ENCODE data around the gene ANKRD9.

The ANKRD9 gene

DNA sequence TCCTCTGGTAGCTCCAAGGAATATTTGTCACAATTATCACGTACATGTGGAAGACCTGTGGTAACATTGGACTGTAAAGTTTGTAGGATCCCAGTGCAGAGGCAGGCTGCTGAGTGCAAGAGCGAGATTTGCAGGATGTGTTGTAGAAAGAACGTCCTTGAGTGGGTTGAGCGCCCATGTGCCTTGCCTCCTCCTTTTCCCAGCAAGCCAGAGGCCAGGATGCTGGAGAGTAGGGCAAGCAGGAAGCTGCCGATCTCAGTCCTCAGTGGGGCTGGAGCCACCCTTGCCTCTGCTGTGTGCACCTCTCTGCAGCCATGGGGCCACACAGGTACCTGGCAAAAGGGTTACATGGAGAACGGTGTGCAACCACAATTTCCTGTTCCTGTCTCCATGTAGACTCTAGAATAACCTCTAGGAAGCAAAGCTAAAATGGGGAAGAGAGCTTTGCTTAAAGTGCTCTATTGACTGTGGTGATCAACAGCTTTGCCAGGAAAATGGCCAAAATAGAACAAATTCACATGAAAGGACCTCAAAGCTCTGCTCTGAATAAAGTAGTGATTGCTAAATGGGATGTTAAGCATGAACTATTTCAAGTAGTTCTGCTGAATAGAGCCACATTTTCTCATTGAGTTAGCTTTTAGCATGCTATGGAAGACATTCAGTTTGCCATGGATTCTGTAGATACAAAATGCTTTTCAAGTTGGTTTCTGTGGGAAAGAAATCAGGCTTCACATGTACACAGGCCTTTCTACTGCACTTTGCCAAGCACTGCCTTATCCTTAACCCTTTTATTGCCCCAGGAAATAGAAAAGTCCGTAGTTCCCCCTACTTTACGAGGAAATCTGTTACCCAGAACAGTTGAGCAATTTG, 37.4 kb downstream of the ANKRD9 start:
- DNase-seq = no peak

DNA sequence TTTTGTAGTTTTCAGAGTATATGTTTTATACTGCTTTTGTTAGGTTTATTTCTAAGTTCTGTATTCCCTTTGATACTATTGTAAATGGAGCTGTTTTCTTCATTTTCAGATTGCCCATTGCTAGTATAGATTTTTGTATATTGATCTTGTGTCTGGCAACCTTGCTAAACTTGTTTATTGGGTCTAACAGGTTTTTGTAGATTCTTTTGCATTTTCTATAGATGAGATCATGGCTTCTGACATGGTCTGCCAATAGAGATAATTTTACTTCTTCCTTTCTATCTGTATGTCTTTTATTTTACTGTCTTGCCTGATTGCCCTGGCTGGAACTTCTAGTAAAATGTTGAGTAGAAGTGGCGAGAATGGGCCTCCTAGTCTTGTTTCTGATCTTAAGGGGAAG, 40.3 kb downstream of the ANKRD9 start:
- DNase-seq = no peak

DNA sequence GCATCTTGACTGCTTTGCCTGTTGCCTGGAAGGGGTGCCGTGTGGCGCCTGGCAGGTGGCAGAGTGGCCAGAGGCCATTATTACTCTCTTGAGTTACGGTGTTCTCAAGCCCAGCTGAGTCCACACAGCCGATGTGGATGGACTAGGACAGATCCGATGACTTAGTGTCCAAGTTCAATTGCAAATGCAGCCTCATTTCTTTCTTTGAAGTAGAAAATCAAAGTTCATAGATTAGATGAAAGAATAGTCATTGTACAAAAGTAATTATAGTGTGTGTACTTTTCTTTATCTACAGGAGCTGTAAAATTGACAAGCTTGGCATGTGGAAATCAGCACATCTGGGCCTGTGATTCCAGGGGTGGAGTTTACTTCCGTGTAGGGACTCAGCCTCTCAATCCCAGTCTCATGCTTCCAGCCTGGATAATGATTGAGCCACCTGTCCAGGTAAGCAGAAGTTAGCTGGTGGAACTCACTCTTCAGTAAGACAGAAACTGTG, 44.7 kb downstream of the ANKRD9 start:
- no peak for DNase-seq

DNA sequence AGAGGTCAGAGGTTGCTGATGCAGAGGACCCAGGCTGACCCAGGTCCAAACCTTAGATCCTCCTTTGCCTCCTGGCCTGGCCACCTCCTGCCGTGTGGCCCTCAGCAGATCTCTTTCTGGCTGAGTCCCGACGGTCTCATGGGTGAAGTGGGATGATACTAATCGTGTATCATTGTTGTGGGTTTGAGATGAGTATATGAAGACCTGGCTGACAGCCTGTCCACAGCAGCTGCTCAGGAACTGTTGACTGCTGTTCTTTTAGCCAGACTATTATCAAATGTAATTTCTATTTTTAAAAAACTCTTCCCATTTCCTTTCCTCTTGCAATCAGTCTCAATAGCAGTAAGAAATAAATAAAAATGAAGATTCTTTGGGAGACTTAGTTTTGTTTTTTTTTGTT, 45.6 kb downstream of the ANKRD9 start:
- DNase-seq = no peak

DNA sequence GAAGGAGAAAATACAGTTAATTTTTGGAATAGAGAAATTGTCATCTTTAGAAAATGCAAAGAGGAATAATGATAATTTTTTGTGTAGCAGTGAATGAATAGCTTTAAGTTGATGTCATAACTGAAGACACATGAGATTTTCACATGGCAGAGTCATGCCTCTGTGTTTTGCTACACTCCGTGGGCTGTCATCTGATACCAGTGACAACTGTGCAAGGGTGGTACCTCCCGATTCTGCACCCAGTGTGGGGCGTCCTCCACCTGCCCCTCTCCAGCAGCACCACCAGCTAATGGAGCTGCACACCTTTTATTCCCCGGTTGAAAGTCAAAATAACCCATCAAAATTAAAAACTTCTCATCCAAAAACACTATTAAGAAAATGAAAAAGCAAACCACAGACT, 47.2 kb downstream of the ANKRD9 start:
- DNase-seq = no peak

DNA sequence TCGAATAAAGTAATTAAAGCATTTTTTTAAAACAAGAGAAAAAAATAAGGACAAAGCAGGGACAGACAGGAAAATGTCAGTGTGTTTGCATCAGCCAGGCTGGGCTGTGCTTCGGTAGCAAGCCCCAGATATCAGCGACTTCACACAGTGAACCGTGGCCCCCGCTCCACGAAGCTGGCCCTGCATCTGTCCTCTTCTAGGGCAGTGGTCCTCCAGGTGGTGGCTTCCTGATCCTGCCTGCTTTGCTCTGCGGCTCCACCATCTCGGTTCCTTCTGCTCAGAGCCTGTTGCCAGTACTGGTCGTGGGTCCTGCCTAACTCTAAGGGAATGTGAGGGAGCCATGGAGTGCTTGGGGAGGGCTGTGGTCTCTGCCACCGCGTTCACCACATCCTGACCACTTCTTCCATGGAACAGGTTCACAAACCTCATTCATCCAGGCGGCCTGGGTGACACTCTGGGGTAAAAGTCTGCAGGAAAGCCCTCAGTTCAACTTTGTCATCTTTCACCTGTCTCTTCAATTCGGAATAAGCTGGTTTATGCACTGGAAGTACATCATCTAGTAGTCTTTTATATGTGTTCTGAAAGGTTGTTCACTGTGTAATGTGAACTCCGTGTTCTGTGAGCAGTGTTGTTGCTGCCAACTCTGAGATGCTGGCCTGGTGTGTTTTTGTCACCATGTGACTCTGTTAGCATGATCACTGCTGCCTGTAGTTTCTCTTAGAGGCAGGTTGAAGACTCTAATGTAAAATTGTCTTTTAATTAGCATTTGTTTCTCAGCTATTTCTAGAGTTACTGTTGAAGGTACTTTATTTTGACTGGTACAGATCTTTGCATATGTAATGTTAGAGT, 47.9 kb downstream of the ANKRD9 start:
- no peak for DNase-seq

DNA sequence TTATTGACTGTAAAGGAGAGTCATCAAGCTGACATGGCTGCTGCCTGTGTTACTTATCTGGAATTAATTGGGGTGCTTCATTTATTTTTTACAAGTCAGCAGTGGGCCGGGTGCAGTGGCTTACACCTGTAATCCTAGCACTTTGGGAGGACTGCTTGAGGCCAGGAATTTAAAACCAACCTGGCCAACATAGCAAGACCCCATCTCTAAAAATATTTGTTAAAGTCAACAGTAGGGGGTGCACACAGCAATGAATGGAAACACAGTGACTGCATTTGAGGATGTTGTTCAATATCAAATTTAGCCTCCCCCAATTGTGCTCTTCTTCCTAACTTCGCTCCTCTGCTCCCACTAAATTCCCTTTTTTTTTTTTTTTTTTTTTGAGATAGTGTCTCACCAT, 52.1 kb downstream of the ANKRD9 start:
- no peak for DNase-seq

DNA sequence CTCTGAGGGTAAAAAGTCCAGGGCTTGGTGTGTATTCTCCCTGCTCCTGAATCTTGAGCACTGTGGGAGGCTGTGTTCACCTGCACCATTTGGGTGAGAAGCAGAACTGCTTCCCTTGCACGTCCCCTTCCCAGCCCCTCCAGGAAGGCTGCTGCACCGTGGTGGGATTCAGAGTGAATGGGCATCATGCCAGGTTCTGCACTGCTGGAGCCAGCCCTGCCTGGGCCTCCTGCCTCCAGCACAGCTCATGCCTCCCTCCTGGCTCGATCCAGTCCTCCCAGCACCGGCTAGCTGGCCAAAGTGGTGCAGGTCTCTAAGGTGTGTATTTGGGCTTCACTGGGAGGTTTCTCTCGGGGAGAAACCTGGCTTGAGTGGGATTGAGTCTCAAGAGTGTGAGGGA, 54.9 kb downstream of the ANKRD9 start:
- no peak for DNase-seq

DNA sequence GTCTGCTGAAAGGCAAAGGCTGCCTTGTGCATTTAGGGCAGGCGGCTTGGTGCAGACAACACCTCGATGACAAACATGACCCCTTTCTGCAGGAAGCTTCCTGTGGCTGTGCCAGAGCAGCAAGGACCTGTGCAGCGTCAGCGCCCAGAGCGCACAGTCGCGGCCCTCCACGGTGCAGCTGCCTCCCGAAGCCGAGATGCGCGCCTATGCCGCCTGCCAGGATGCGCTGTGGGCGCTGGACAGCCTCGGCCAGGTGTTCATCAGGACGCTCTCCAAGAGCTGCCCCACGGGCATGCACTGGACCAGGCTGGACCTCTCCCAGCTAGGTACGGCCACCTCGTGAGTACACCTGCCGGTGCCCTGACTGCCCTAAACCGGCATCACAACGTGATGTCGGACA, 57.3 kb downstream of the ANKRD9 start:
- no peak for DNase-seq

All from stimulated activated CD8-positive, alpha-beta memory T cell treated with anti-CD3 and anti-CD28 coated beads, Interleukin-4, amount 100 ng/mL, for 48 hours (primary cell).